IMR-90 (cell line): ENCODE results near the gene MCF2L.

Experiments used
- BHLHE40 ChIP-seq: fragments of 150-350 bp; IDR thresholded peaks from 2 replicates; pipeline ENCODE4 v1.6.1; 2016; ENCODE audit warnings: mild to moderate bottlenecking, low read depth, low read length
- CEBPB ChIP-seq: IDR thresholded peaks from 2 replicates; pipeline ENCODE4 v1.6.1; 2012; ENCODE audit warnings: low read depth, low read length, improper control_type of control experiment
- ELK1 ChIP-seq: fragments of 150-350 bp; IDR thresholded peaks from 2 replicates; pipeline ENCODE4 v1.6.1; 2016; ENCODE audit warnings: low read depth, mild to moderate bottlenecking, low read length, moderate library complexity, borderline replicate concordance
- FOS ChIP-seq: fragments of 150-350 bp; IDR thresholded peaks from 2 replicates; pipeline ENCODE4 v1.6.1; 2016; ENCODE audit warnings: low read depth, low read length
- MAZ ChIP-seq: IDR thresholded peaks from 2 replicates; pipeline ENCODE4 v1.6.1; 2012; ENCODE audit warnings: low read depth, mild to moderate bottlenecking, low read length, improper control_type of control experiment, moderate library complexity, borderline replicate concordance
- MXI1 ChIP-seq: IDR thresholded peaks from 2 replicates; pipeline ENCODE4 v1.6.1; 2012; ENCODE audit warnings: low read depth, mild to moderate bottlenecking, low read length, moderate library complexity, borderline replicate concordance
- POLR2A ChIP-seq: IDR thresholded peaks from 2 replicates; pipeline ENCODE4 v1.6.1; 2012; ENCODE audit warnings: mild to moderate bottlenecking, low read depth, low read length
- RAD21 ChIP-seq: IDR thresholded peaks from 2 replicates; pipeline ENCODE4 v1.6.1; 2012; ENCODE audit warnings: low read length, improper control_type of control experiment
- RCOR1 ChIP-seq: IDR thresholded peaks from 2 replicates; pipeline ENCODE4 v1.6.1; 2012; ENCODE audit warnings: mild to moderate bottlenecking, low read length, improper control_type of control experiment; ENCODE audit not compliant: insufficient replicate concordance
- SMC3 ChIP-seq: fragments of 150-350 bp; IDR thresholded peaks from 2 replicates; pipeline ENCODE4 v1.6.1; 2016; ENCODE audit warnings: low read depth, mild to moderate bottlenecking, antibody characterized with exemption, low read length, moderate library complexity
- USF2 ChIP-seq: fragments of 150-350 bp; IDR thresholded peaks from 2 replicates; pipeline ENCODE4 v1.6.1; 2017; ENCODE audit warnings: mild to moderate bottlenecking, antibody characterized with exemption, low read length, low read depth
- TF ChIP-seq, protein P1 (sequence below): conservative IDR thresholded peaks from 2 replicates; pipeline ENCODE4 v1.5.1; 2012; ENCODE audit warnings: mild to moderate bottlenecking, low read depth, low read length, improper control_type of control experiment

GRCh38 chr13:112928972-112929782 is 39.8 kb upstream of the MCF2L start:
- TF ChIP-seq BHLHE40 (no peak), SMC3 (no peak), RAD21 (no peak), MAZ (no peak), CEBPB (no peak), MXI1 (no peak), POLR2A (no peak), FOS (no peak), RCOR1 (no peak), ELK1 (no peak), USF2 (no peak)
- TF ChIP-seq, protein P1, sequence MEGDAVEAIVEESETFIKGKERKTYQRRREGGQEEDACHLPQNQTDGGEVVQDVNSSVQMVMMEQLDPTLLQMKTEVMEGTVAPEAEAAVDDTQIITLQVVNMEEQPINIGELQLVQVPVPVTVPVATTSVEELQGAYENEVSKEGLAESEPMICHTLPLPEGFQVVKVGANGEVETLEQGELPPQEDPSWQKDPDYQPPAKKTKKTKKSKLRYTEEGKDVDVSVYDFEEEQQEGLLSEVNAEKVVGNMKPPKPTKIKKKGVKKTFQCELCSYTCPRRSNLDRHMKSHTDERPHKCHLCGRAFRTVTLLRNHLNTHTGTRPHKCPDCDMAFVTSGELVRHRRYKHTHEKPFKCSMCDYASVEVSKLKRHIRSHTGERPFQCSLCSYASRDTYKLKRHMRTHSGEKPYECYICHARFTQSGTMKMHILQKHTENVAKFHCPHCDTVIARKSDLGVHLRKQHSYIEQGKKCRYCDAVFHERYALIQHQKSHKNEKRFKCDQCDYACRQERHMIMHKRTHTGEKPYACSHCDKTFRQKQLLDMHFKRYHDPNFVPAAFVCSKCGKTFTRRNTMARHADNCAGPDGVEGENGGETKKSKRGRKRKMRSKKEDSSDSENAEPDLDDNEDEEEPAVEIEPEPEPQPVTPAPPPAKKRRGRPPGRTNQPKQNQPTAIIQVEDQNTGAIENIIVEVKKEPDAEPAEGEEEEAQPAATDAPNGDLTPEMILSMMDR, result no peak
